ENCODE measurements around the gene ZSCAN18.

DNA sequence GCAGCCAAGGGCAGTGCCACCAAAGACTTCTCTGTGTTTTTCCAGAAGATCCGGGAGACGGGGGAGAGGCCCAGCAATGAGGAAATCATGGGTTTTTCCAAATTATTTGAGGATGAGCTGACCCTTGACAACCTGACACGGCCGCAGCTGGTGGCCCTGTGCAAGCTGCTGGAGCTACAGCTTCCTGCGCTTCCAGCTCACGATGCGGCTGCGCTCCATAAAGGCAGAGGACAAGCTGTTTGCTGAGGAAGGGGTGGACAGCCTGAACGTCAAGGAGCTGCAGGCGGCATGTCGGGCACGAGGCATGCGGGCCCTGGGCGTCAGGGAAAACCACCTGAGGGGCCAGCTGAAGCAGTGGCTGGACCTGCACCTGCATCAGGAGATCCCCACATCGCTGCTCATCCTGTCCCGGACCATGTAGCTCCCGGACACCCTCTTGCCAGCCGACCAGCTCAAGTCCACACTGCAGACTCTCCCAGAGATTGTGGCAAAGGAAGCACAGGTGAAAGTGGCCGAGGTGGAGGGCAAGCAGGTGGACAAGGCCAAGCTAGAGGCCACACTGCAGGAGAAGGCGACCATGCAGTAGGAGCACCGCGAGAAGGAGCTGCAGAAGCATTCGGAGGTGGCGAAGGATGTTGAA, 52.5 kb downstream of the ZSCAN18 start:
- TF ChIP-seq, protein P1, sequence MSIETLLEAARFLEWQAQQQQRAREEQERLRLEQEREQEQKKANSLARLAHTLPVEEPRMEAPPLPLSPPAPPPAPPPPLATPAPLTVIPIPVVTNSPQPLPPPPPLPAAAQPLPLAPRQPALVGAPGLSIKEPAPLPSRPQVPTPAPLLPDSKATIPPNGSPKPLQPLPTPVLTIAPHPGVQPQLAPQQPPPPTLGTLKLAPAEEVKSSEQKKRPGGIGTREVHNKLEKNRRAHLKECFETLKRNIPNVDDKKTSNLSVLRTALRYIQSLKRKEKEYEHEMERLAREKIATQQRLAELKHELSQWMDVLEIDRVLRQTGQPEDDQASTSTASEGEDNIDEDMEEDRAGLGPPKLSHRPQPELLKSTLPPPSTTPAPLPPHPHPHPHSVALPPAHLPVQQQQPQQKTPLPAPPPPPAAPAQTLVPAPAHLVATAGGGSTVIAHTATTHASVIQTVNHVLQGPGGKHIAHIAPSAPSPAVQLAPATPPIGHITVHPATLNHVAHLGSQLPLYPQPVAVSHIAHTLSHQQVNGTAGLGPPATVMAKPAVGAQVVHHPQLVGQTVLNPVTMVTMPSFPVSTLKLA (conservative IDR thresholded peaks at IDR 0.05), result no peak
- TF ChIP-seq NR2F6 (CRISPR knock-in tag; IDR thresholded peaks at IDR 0.05), result no peak
- TF ChIP-seq RCOR1 (IDR thresholded peaks at IDR 0.05; ENCODE audit: borderline replicate concordance in 1 of 2, low read depth in 2 of 2, low read length in 2 of 2), result no peak
- TF ChIP-seq, protein P2, sequence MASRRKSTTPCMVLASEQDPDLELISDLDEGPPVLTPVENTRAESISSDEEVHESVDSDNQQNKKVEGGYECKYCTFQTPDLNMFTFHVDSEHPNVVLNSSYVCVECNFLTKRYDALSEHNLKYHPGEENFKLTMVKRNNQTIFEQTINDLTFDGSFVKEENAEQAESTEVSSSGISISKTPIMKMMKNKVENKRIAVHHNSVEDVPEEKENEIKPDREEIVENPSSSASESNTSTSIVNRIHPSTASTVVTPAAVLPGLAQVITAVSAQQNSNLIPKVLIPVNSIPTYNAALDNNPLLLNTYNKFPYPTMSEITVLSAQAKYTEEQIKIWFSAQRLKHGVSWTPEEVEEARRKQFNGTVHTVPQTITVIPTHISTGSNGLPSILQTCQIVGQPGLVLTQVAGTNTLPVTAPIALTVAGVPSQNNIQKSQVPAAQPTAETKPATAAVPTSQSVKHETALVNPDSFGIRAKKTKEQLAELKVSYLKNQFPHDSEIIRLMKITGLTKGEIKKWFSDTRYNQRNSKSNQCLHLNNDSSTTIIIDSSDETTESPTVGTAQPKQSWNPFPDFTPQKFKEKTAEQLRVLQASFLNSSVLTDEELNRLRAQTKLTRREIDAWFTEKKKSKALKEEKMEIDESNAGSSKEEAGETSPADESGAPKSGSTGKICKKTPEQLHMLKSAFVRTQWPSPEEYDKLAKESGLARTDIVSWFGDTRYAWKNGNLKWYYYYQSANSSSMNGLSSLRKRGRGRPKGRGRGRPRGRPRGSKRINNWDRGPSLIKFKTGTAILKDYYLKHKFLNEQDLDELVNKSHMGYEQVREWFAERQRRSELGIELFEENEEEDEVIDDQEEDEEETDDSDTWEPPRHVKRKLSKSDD (conservative IDR thresholded peaks at IDR 0.05; ENCODE audit: low read length), result no peak
- no peak for TF ChIP-seq HDAC6 (IDR thresholded peaks at IDR 0.05; ENCODE audit: low read depth, low read length)
- no peak for TF ChIP-seq ZNF3 (CRISPR knock-in tag; IDR thresholded peaks at IDR 0.05)
- no peak for TF ChIP-seq MYC (IDR thresholded peaks at IDR 0.05; ENCODE audit: low read depth, low read length)
- no peak for TF ChIP-seq MYC (CRISPR knock-in tag; IDR thresholded peaks at IDR 0.05; ENCODE audit: borderline replicate concordance, low read depth)
- no peak for TF ChIP-seq EP300 (IDR thresholded peaks at IDR 0.05; ENCODE audit: low read length)
- TF ChIP-seq YY1 (IDR thresholded peaks at IDR 0.05; ENCODE audit: borderline replicate concordance in 1 of 3, control insufficient read depth in 1 of 3, extremely low read depth in 1 of 3, insufficient read depth in 3 of 3, insufficient read length in 1 of 3, insufficient replicate concordance in 2 of 3, low read depth in 1 of 3, low read length in 2 of 3), result no peak
- TF ChIP-seq, protein P3, sequence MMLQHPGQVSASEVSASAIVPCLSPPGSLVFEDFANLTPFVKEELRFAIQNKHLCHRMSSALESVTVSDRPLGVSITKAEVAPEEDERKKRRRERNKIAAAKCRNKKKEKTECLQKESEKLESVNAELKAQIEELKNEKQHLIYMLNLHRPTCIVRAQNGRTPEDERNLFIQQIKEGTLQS (IDR thresholded peaks at IDR 0.05), result no peak
- TF ChIP-seq, protein P3 (CRISPR knock-in tag; conservative IDR thresholded peaks at IDR 0.05), result no peak
- TF ChIP-seq, protein P4, sequence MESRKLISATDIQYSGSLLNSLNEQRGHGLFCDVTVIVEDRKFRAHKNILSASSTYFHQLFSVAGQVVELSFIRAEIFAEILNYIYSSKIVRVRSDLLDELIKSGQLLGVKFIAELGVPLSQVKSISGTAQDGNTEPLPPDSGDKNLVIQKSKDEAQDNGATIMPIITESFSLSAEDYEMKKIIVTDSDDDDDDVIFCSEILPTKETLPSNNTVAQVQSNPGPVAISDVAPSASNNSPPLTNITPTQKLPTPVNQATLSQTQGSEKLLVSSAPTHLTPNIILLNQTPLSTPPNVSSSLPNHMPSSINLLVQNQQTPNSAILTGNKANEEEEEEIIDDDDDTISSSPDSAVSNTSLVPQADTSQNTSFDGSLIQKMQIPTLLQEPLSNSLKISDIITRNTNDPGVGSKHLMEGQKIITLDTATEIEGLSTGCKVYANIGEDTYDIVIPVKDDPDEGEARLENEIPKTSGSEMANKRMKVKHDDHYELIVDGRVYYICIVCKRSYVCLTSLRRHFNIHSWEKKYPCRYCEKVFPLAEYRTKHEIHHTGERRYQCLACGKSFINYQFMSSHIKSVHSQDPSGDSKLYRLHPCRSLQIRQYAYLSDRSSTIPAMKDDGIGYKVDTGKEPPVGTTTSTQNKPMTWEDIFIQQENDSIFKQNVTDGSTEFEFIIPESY (CRISPR knock-in tag; IDR thresholded peaks at IDR 0.05), result no peak
